NCI-H524 treated with DMSO at 0.1 percent for 48 hours (cell line): ENCODE results near the gene CDK9.
"Not testable (repeated sequence)": the region's sequence is repeated elsewhere in the genome, so short reads cannot be mapped to it uniquely, and the experiment has no call there.

Source experiments
- DNase-seq: peaks from one replicate; lab custom pipeline; 2025; lab: John Stamatoyannopoulos, UW

Gene CDK9

GRCh38 chr9:127780126-127780885 is 5.5 kb upstream of the CDK9 start:
- no peak for DNase-seq

GRCh38 chr9:127780909-127781308 is 4.9 kb upstream of the CDK9 start:
- not testable (repeated sequence) for DNase-seq

GRCh38 chr9:127781806-127782205 is 4.0 kb upstream of the CDK9 start:
- no peak for DNase-seq

GRCh38 chr9:127783111-127784008 is 2.5 kb upstream of the CDK9 start:
- no peak for DNase-seq

- DNase-seq: peak; percentile 27
These were observed 556 bp upstream of the CDK9 start for GRCh38 chr9:127785023-127785932.

- DNase-seq: no peak
These were observed 905 bp downstream of the CDK9 start for GRCh38 chr9:127786773-127787104.

GRCh38 chr9:127788337-127789011 is 2.6 kb downstream of the CDK9 start:
- no peak for DNase-seq

GRCh38 chr9:127789179-127789578 is 3.3 kb downstream of the CDK9 start:
- DNase-seq: no peak

- DNase-seq: no peak
These were observed 4.4 kb downstream of the CDK9 start for GRCh38 chr9:127790094-127790855.

GRCh38 chr9:127791085-127791484 is 5.3 kb downstream of the CDK9 start:
- DNase-seq: no peak

- DNase-seq: no peak
These were observed 6.7 kb downstream of the CDK9 start for GRCh38 chr9:127792417-127793031.

- DNase-seq: peak; percentile 41
These were observed 7.4 kb downstream of the CDK9 start for GRCh38 chr9:127793093-127793708.

- DNase-seq: no peak
These were observed 8.4 kb downstream of the CDK9 start for GRCh38 chr9:127794001-127794791.

GRCh38 chr9:127796225-127796813 is 10.5 kb downstream of the CDK9 start:
- no peak for DNase-seq

GRCh38 chr9:127796852-127797370 is 11.1 kb downstream of the CDK9 start:
- DNase-seq: no peak

GRCh38 chr9:127801955-127802575 is 16.2 kb downstream of the CDK9 start:
- DNase-seq: no peak

- peak; percentile 35 for DNase-seq
These were observed 17.0 kb downstream of the CDK9 start, which contains the start of gene FPGS for GRCh38 chr9:127802576-127803443. TSS of gene FPGS (plus strand) at chr9:127802882. CDS start at chr9:127802925, 43 bp downstream.
